ENCODE data around the gene TBC1D2. TPM values are rescaled to one million over a fixed set of nuclear protein-coding genes. Genes with fewer than 3 reads are reported as not detected.

Gene TBC1D2
- total RNA-seq, 2 experiments from 2014 or later = 2.7 to 5.0 TPM

DNA sequence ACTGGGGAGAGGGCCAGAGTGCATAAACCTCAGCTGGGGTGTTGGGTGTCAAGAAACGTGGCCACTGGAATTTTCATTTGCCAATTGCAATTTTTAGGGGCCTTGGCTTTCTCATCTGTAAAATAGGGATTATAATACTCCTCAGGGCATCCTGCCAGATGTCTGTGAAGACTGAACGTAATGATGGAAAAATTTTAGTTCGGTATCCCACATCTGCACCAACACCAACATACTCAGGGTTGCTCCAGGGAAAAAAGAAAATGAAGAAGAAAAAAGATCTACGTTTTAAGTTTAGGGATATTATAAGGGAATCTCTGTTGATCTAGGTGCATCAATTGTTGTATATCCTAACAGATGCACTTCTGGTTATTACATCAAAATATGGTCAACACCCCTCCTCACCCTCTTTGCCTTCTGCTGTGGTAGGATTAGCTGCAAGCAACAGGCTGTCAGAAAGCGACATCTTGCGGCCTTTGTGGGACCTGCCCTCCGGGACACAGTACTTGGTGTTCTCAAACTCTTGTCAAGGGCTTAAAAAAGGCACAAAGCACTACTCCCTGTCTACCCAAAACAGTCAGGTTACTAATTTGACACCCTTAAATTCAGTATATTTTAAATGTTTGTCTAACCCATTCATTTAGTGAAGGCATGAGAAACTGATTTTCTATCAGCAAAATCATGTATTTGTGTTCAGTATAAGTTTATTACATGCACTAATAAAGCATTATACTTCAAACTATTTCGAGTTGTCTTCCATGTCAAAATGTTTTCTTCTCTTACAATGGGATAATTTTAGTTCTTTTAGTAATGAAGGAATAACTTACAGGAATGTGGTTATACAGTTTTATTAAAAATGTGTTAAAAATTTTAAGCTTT is 8.3 kb upstream of the TBC1D2 start:
- no peak overlapping the region for H3K4me3 Mint-ChIP-seq
- H3K36me3 Mint-ChIP-seq = no peaks in the 10 kb centered on the region
- DNase-seq (peak; percentile 92), ATAC-seq (peak; percentile 100)
- H3K27ac Mint-ChIP-seq = no peak overlapping the region
- H3K4me1 Mint-ChIP-seq = peaks cover 5% of the 10 kb centered on the region
- no peaks in the 10 kb centered on the region for H3K9me3 Mint-ChIP-seq (ENCODE audit: low read depth)
- peaks cover 16% of the 10 kb centered on the region for H3K27me3 Mint-ChIP-seq
- CTCF ChIA-PET = interaction anchor here (0.6 to 2.8 kb wide), 20 partner anchors 10 to 373 kb away, joined by 3 to 16 read pairs (median 4); partner anchors contain the start of gene TRIM14

DNA sequence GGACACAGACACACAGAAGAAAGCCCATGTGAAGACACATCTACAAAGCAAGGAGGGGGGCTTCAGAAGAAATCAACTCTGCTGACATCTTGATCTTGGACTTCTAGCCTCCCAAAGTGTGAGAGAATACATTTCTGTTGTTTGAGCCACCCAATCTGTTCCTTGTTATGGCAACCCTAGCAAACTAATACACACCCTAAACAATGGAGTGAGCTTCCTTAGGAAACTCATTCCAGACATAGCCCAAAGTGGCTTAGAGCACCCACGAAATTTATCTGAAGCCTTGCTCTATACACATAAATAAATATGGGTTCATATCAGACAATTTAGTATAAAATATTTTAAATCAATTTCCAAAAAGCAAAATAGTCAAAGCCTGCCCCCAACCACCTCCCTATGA is 7.6 kb upstream of the TBC1D2 start:
- no peak overlapping the region for H3K27ac Mint-ChIP-seq
- ATAC-seq (no peak), DNase-seq (no peak)
- CTCF ChIA-PET = interaction anchor here (0.6 to 2.8 kb wide), 16 partner anchors 10 to 373 kb away, joined by 3 to 16 read pairs (median 4); partner anchors contain the start of gene TRIM14
- H3K9me3 Mint-ChIP-seq (ENCODE audit: low read depth) = no peaks in the 10 kb centered on the region
- no peak overlapping the region for H3K4me3 Mint-ChIP-seq
- H3K4me1 Mint-ChIP-seq = peaks cover 5% of the 10 kb centered on the region
- H3K36me3 Mint-ChIP-seq = no peaks in the 10 kb centered on the region
- H3K27me3 Mint-ChIP-seq = peaks cover 12% of the 10 kb centered on the region

- CTCF ChIA-PET = interaction anchor here (2.6 to 2.8 kb wide), 2 partner anchors 57 to 143 kb away, joined by 12 to 16 read pairs; partner anchors contain the start of gene TRIM14
- no peaks in the 10 kb centered on the region for H3K36me3 Mint-ChIP-seq
- H3K27ac Mint-ChIP-seq = no peak overlapping the region
- no peak overlapping the region for H3K4me3 Mint-ChIP-seq
- peaks cover 5% of the 10 kb centered on the region for H3K4me1 Mint-ChIP-seq
- DNase-seq (no peak), ATAC-seq (no peak)
- H3K27me3 Mint-ChIP-seq = peaks cover 12% of the 10 kb centered on the region
- no peaks in the 10 kb centered on the region for H3K9me3 Mint-ChIP-seq (ENCODE audit: low read depth)
These were observed 6.6 kb upstream of the TBC1D2 start for GRCh38 chr9:98262056-98262455.

GRCh38 chr9:98260635-98261034 is 5.2 kb upstream of the TBC1D2 start:
- H3K27me3 Mint-ChIP-seq = peaks cover 10% of the 10 kb centered on the region
- no peaks in the 10 kb centered on the region for H3K36me3 Mint-ChIP-seq
- H3K4me1 Mint-ChIP-seq = peaks cover 10% of the 10 kb centered on the region
- no peak overlapping the region for H3K27ac Mint-ChIP-seq
- no peaks in the 10 kb centered on the region for H3K9me3 Mint-ChIP-seq (ENCODE audit: low read depth)
- CTCF ChIA-PET = interaction anchor here (1.0 to 1.6 kb wide), 3 partner anchors 26 to 142 kb away, joined by 3 to 11 read pairs (median 3); partner anchors contain the start of gene TRIM14
- no peak overlapping the region for H3K4me3 Mint-ChIP-seq
- DNase-seq (no peak), ATAC-seq (no peak)

GRCh38 chr9:98259791-98260190 is 4.3 kb upstream of the TBC1D2 start:
- Mint-ChIP-seq H3K4me3 (no peak overlapping the region), H3K9me3 (ENCODE audit: low read depth) (no peaks in the 10 kb centered on the region), H3K36me3 (no peaks in the 10 kb centered on the region), H3K27me3 (peaks cover 8% of the 10 kb centered on the region), H3K4me1 (peaks cover 13% of the 10 kb centered on the region), H3K27ac (no peak overlapping the region)
- CTCF ChIA-PET = interaction anchor here (0.6 to 1.6 kb wide), 12 partner anchors 9 to 359 kb away, joined by 3 to 11 read pairs (median 3); partner anchors contain the start of gene TRIM14
- DNase-seq (no peak), ATAC-seq (no peak)

DNA sequence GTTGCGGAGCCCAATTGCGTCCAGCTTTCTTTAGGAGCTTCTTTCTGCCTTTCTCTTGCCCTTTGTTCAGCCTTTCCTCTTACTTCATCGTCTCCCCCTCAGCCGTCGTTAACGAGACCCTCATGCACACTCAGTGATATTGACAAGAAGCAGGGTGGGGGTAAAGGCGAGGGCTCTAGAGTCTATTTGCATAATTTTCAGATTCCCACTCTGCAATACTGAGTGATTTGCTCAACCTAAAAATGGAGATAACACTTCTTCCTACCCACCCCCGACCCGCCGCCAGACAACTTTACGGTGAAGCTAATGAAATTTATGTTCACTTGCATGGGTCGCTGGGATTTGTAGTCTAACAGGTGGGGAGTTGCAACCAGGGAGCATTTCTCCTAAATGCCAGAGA is 1.3 kb upstream of the TBC1D2 start:
- DNase-seq (peak; percentile 57), ATAC-seq (no peak)
- peaks cover 7% of the 10 kb centered on the region for H3K27me3 Mint-ChIP-seq
- peak overlapping the region; percentile 98 for H3K27ac Mint-ChIP-seq
- CTCF ChIA-PET = interaction anchor here (0.8 to 5.2 kb wide), 15 partner anchors 9 to 623 kb away, joined by 3 to 49 read pairs (median 4); partner anchors contain the start of genes CORO2A, NANS, NCBP1 and TRIM14
- no peaks in the 10 kb centered on the region for H3K36me3 Mint-ChIP-seq
- peak overlapping the region; percentile 82 for H3K4me3 Mint-ChIP-seq
- H3K4me1 Mint-ChIP-seq = peaks cover 22% of the 10 kb centered on the region
- H3K9me3 Mint-ChIP-seq (ENCODE audit: low read depth) = no peaks in the 10 kb centered on the region

- H3K9me3 Mint-ChIP-seq (ENCODE audit: low read depth) = no peaks in the 10 kb centered on the region
- peak overlapping the region; percentile 98 for H3K27ac Mint-ChIP-seq
- DNase-seq (peak; percentile 63), ATAC-seq (peak; percentile 9)
- H3K4me1 Mint-ChIP-seq = peaks cover 20% of the 10 kb centered on the region
- peak overlapping the region; percentile 82 for H3K4me3 Mint-ChIP-seq
- H3K36me3 Mint-ChIP-seq = no peaks in the 10 kb centered on the region
- CTCF ChIA-PET = interaction anchor here (1.2 to 5.2 kb wide), 15 partner anchors 48 to 365 kb away, joined by 3 to 49 read pairs (median 5); partner anchors contain the start of genes ANP32B, CORO2A, NANS and TRIM14
- H3K27me3 Mint-ChIP-seq = peaks cover 7% of the 10 kb centered on the region
These were observed 330 bp downstream of the TBC1D2 start for GRCh38 chr9:98255061-98255577.

- DNase-seq = no peak
- Mint-ChIP-seq H3K4me3 (peak overlapping the region; percentile 82), H3K36me3 (no peaks in the 10 kb centered on the region), H3K27me3 (peaks cover 7% of the 10 kb centered on the region), H3K27ac (no peak overlapping the region), H3K9me3 (ENCODE audit: low read depth) (no peaks in the 10 kb centered on the region), H3K4me1 (peaks cover 20% of the 10 kb centered on the region)
- CTCF ChIA-PET = interaction anchor here (1.2 to 5.2 kb wide), 10 partner anchors 47 to 364 kb away, joined by 3 to 49 read pairs (median 12); partner anchors contain the start of genes NANS, TRIM14 and TRMO
- ATAC-seq = no peak
These were observed 1.0 kb downstream of the TBC1D2 start for GRCh38 chr9:98254228-98255060.

DNA sequence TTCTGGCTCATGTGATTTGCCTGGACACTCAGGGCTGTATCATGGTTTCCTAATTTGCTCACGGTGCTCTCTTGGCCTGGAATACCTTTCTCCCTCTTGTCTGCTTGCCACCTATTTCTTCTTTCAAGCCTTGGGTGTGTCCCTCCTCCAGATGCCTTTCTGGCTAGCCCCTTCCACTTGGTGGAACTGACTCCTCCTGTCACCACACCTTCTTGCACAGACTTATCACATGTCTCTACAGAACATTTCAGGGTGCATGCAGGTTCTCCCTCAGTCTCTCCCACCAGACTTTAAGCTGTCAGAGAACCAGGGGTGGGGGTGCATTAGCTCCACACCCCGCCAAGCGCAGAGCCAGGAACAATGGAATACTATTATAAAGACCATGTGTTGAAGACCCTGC is 1.9 kb downstream of the TBC1D2 start:
- Mint-ChIP-seq H3K27ac (no peak overlapping the region), H3K36me3 (no peaks in the 10 kb centered on the region), H3K4me3 (no peak overlapping the region), H3K27me3 (peaks cover 7% of the 10 kb centered on the region), H3K4me1 (peaks cover 26% of the 10 kb centered on the region), H3K9me3 (ENCODE audit: low read depth) (no peaks in the 10 kb centered on the region)
- no peak for ATAC-seq
- no peak for DNase-seq
- CTCF ChIA-PET = interaction anchor here (1.0 kb wide), 1 partner anchor 10 kb away, joined by 3 read pairs; no protein-coding TSS in a partner anchor

DNA sequence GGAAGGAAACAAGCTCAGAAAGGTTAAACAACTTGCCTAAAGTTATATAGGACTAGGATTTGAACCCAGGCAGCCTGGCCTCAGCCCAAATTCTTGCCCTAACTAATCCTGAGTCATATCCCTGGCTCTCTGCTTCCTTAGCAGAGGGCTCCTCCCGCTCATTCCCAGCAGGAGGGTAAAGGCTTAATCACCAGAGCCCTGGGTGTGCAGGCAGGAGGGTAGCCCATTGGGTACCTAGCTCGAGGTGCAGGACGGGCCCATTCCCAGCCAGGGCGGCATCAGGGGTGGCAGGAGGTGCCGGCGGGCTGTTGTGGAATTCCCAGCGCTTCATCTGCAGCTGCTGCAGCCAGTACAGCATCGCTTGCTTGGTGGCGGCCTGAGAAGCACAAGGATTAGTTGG is 3.9 kb downstream of the TBC1D2 start:
- Mint-ChIP-seq H3K9me3 (ENCODE audit: low read depth) (no peaks in the 10 kb centered on the region), H3K36me3 (no peaks in the 10 kb centered on the region), H3K4me1 (peaks cover 29% of the 10 kb centered on the region), H3K27ac (no peak overlapping the region), H3K27me3 (peaks cover 7% of the 10 kb centered on the region), H3K4me3 (no peak overlapping the region)
- DNase-seq (no peak), ATAC-seq (no peak)
- CTCF ChIA-PET = interaction anchor here (1.2 to 1.3 kb wide), 2 partner anchors 8 to 12 kb away, joined by 3 to 5 read pairs; no protein-coding TSS in a partner anchor

- peaks cover 4% of the 10 kb centered on the region for H3K27me3 Mint-ChIP-seq
- no peak for DNase-seq
- no peaks in the 10 kb centered on the region for H3K9me3 Mint-ChIP-seq (ENCODE audit: low read depth)
- H3K4me3 Mint-ChIP-seq = no peak overlapping the region
- H3K36me3 Mint-ChIP-seq = no peaks in the 10 kb centered on the region
- CTCF ChIA-PET = interaction anchor here (1.3 kb wide), 1 partner anchor 44 kb away, joined by 5 read pairs; no protein-coding TSS in a partner anchor
- H3K4me1 Mint-ChIP-seq = peaks cover 25% of the 10 kb centered on the region
- no peak overlapping the region for H3K27ac Mint-ChIP-seq
- no peak for ATAC-seq
These were observed 5.7 kb downstream of the TBC1D2 start for GRCh38 chr9:98249771-98250170.

DNA sequence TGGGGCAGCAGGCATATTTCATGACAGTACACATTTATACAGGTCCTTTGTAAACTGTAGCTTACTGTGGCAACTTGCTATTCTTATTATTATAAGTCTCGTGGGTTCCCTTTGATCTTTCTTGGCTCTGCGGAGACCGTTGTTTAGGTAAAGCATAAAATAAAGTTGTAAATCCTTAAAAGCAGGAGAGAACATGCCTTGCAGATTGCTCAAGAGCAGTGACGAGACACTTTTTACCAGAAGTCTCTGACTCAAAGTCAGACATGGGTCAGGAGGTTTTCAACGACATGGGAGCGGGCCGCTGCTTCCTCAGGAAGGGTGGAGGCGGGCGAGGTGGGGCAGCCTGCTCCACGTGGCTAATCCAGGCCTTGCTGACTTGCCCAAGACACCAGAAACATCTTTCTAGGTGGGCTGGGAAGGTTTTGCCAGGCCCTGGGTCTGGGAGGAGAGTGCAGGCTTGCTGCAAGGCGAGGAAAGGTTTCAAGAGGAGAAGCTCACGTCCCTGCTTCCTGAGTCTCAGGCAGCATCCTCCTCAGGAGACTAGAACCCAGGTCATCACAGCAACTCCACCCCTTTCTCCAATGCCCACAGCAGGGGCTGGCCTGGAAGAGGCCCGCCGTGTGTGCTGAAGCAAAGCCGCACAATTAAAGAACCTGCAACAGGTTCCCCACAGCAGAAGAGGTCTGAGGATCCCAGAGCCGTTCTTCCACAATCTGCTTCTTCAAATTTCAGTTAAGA is 6.5 kb downstream of the TBC1D2 start:
- H3K4me3 Mint-ChIP-seq = no peak overlapping the region
- H3K36me3 Mint-ChIP-seq = no peaks in the 10 kb centered on the region
- H3K4me1 Mint-ChIP-seq = peaks cover 17% of the 10 kb centered on the region
- H3K27me3 Mint-ChIP-seq = no peaks in the 10 kb centered on the region
- H3K9me3 Mint-ChIP-seq (ENCODE audit: low read depth) = no peaks in the 10 kb centered on the region
- DNase-seq = no peak
- ATAC-seq = no peak
- CTCF ChIA-PET = interaction anchor here (0.9 to 1.1 kb wide), 2 partner anchors 15 to 43 kb away, joined by 4 read pairs; no protein-coding TSS in a partner anchor
- H3K27ac Mint-ChIP-seq = peak overlapping the region; percentile 16

Measured in activated CD8-positive, alpha-beta memory T cell treated with anti-CD3 and anti-CD28 coated beads, Interleukin-2, amount 10 ng/mL, durations not matched to agents 7 days and 5 days (primary cell).